GM10266 (cell line): ENCODE measurements around the gene FSTL4.

Experiments
- DNase-seq: peaks from one replicate; pipeline ENCODE4 v3.0.0; 2012; ENCODE audit errors: extremely low spot score
- TF ChIP-seq, protein P1 (sequence below): IDR thresholded peaks from 2 replicates; pipeline ENCODE4 v1.5.1; 2012; ENCODE audit warnings: mild to moderate bottlenecking, low read depth; ENCODE audit not compliant: control insufficient read depth, insufficient read depth; ENCODE audit errors: missing control alignments

FSTL4 gene

GRCh38 chr5:133228316-133228715 is 384.0 kb downstream of the FSTL4 start:
- TF ChIP-seq, protein P1, sequence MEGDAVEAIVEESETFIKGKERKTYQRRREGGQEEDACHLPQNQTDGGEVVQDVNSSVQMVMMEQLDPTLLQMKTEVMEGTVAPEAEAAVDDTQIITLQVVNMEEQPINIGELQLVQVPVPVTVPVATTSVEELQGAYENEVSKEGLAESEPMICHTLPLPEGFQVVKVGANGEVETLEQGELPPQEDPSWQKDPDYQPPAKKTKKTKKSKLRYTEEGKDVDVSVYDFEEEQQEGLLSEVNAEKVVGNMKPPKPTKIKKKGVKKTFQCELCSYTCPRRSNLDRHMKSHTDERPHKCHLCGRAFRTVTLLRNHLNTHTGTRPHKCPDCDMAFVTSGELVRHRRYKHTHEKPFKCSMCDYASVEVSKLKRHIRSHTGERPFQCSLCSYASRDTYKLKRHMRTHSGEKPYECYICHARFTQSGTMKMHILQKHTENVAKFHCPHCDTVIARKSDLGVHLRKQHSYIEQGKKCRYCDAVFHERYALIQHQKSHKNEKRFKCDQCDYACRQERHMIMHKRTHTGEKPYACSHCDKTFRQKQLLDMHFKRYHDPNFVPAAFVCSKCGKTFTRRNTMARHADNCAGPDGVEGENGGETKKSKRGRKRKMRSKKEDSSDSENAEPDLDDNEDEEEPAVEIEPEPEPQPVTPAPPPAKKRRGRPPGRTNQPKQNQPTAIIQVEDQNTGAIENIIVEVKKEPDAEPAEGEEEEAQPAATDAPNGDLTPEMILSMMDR = no peak
- DNase-seq = no peak

- no peak for DNase-seq
- TF ChIP-seq, protein P1 = no peak
These were observed 384.4 kb downstream of the FSTL4 start for GRCh38 chr5:133227897-133228296.

GRCh38 chr5:133227082-133227481 is 385.3 kb downstream of the FSTL4 start:
- no peak for DNase-seq
- TF ChIP-seq, protein P1 = no peak

DNA sequence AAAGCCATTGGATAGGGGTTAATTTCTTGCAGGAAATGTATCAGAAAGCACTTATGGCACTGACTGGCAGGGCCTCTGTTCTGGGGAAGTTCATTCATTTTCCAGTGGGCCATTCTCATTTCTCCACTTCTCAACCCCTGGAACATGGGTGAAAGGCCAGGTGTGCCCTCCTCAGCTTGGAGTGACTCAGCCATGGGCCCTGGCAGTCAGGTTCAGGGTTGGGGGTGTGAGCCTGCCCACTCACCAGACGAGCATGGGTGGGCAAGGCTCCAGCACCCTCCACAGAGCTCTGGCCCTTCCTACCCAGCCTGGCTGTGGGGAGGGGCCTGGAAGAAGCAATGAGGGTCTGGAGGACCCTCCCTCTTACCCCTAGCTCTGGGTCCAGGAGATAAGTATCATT is 386.2 kb downstream of the FSTL4 start:
- DNase-seq = no peak
- TF ChIP-seq, protein P1 = no peak

GRCh38 chr5:133225671-133226152 is 386.6 kb downstream of the FSTL4 start:
- no peak for DNase-seq
- TF ChIP-seq, protein P1 = no peak

DNA sequence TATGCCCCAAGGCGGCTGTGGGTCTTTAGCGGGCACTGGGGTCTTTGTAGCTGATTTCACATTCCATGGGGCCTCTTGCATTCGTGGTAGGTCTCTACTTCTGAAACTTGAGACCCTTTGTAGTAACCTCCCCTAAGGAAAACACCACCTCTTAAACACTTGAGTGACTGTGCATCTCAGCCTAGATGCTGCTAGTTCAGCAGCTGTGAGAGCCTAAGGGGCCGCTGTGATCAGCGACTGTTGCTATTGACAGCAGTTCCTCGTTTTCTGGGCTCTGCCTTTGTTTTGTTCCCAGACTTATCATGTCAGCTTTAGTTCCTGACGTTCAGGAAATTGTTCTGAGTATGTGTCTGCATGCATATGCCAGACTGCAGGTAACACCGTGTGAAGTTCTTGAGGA is 389.4 kb downstream of the FSTL4 start:
- DNase-seq = no peak

GRCh38 chr5:133222521-133222920 is 389.8 kb downstream of the FSTL4 start:
- TF ChIP-seq, protein P1 = no peak

More for the DNA sequence above, 389.4 kb downstream of the FSTL4 start:
- TF ChIP-seq, protein P1 = no peak

More at GRCh38 chr5:133222521-133222920, 389.8 kb downstream of the FSTL4 start:
- no peak for DNase-seq
